Measurements from ENCODE around the gene HMGB3.

DNA sequence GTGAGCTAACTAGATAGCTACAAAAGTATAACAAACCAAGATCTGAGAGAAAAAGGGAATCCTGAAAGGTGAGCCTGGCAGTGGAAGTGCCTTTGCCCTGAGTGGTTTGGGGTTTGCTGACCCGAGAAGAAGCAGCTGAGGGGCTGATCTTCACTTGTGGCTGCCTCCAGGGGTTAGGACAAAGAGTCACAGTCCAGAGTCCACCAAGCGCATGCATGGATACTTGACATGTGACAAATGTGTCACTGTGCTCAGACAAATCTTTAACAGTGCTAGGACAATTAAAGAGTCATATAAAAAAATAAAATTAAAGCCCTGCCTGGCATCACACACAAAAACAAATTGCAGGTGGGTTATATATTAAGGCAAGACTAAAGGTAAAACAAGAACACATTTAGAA, 26.4 kb downstream of the HMGB3 start:
- no peak for TF ChIP-seq POLR2AphosphoS5 (IDR thresholded peaks at IDR 0.05)
- no peak for TF ChIP-seq CTCF (IDR thresholded peaks at IDR 0.05)
- TF ChIP-seq POLR2A (IDR thresholded peaks at IDR 0.05), result no peak
